ENCODE data around the gene PHRF1.
A peak's percentile ranks its signal among the peaks of the same experiment; 100 is the strongest.

The PHRF1 gene

GRCh38 chr11:575996-576768 lies at the start of gene PHRF1:
TSS of gene PHRF1 (plus strand) at chr11:576470. CDS start at chr11:581513, 5,043 bp downstream.
- DNase-seq, result peak; percentile 96

- DNase-seq, result no peak
These were observed 48.0 kb upstream of the PHRF1 start for GRCh38 chr11:528166-528814.

GRCh38 chr11:528815-529727 lies 47.2 kb upstream of the PHRF1 start:
- no peak for DNase-seq

- DNase-seq, result no peak
These were observed 46.4 kb upstream of the PHRF1 start for GRCh38 chr11:529728-530411.

GRCh38 chr11:530960-531831 lies 45.1 kb upstream of the PHRF1 start:
- DNase-seq, result no peak

- DNase-seq, result no peak
These were observed 44.2 kb upstream of the PHRF1 start for GRCh38 chr11:531919-532526.

- no peak for DNase-seq
These were observed 43.7 kb upstream of the PHRF1 start for GRCh38 chr11:532527-532985.

GRCh38 chr11:532986-533585 lies 43.2 kb upstream of the PHRF1 start:
- DNase-seq, result no peak

- no peak for DNase-seq
These were observed 42.5 kb upstream of the PHRF1 start for GRCh38 chr11:533586-534395.

- DNase-seq, result peak; percentile 14
These were observed 41.7 kb upstream of the PHRF1 start for GRCh38 chr11:534396-535209.

GRCh38 chr11:535210-535518 lies 41.1 kb upstream of the PHRF1 start:
- DNase-seq, result no peak

GRCh38 chr11:535519-536454 lies 40.5 kb upstream of the PHRF1 start, which contains the start of gene HRAS:
TSS of gene HRAS (minus strand) at chr11:535576.
- DNase-seq, result peak; percentile 95

- DNase-seq, result peak; percentile 96
These were observed 39.2 kb upstream of the PHRF1 start, which contains the start of gene LRRC56 for GRCh38 chr11:536841-537621. TSS of gene LRRC56 (plus strand) at chr11:537527. CDS start at chr11:540685, 3,158 bp downstream.

GRCh38 chr11:537622-538430 lies 38.4 kb upstream of the PHRF1 start:
- no peak for DNase-seq

- DNase-seq, result no peak
These were observed 37.7 kb upstream of the PHRF1 start for GRCh38 chr11:538431-539051.

Data from CD4-positive, alpha-beta T cell treated with Interleukin-17A for 1 hour (primary cell).